ENCODE measurements around the gene MYCBP.

- TF ChIP-seq EZH2phosphoT487 (IDR thresholded peaks at IDR 0.05; ENCODE audit: insufficient read depth, low read depth) (no peak), EZH2 (IDR thresholded peaks at IDR 0.05; ENCODE audit: insufficient read depth, poor library complexity, severe bottlenecking) (no peak)
Observed at GRCh38 chr1:38881487-38881886, 8.3 kb upstream of the MYCBP start, which contains the start of gene GJA9.
